Ishikawa (cell line): ENCODE results near the gene LONP1.
A peak's percentile ranks its signal among the peaks of the same experiment; 100 is the strongest.

Experiments
- CEBPB ChIP-seq: IDR thresholded peaks from 2 replicates; pipeline ENCODE4 v1.6.1; 2012
- CREB1 ChIP-seq: IDR thresholded peaks from 2 replicates; pipeline ENCODE4 v1.6.1; 2012; ENCODE audit warnings: low read depth
- EGR1 ChIP-seq: IDR thresholded peaks from 2 replicates; pipeline ENCODE4 v1.6.1; 2012
- EP300 ChIP-seq: IDR thresholded peaks from 2 replicates; pipeline ENCODE4 v1.6.1; 2012; ENCODE audit warnings: borderline replicate concordance
- FOXM1 ChIP-seq: IDR thresholded peaks from 2 replicates; pipeline ENCODE4 v1.6.1; 2012; ENCODE audit warnings: low read depth, borderline replicate concordance
- NFIC ChIP-seq: IDR thresholded peaks from 2 replicates; pipeline ENCODE4 v1.6.1; 2012
- RAD21 ChIP-seq: IDR thresholded peaks from 2 replicates; pipeline ENCODE4 v1.6.1; 2012; ENCODE audit warnings: low read depth
- TAF1 ChIP-seq: IDR thresholded peaks from 2 replicates; pipeline ENCODE4 v1.6.1; 2012; ENCODE audit warnings: low read depth, mild to moderate bottlenecking
- TCF12 ChIP-seq: IDR thresholded peaks from 2 replicates; pipeline ENCODE4 v1.6.1; 2012; ENCODE audit warnings: low read depth
- TEAD4 ChIP-seq: IDR thresholded peaks from 2 replicates; pipeline ENCODE4 v1.6.1; 2012
- YY1 ChIP-seq: IDR thresholded peaks from 2 replicates; pipeline ENCODE4 v1.6.1; 2012; ENCODE audit warnings: low read depth
- ZBTB7A ChIP-seq: IDR thresholded peaks from 2 replicates; pipeline ENCODE4 v1.6.1; 2012; ENCODE audit warnings: low read depth
- TF ChIP-seq, protein P1 (sequence below): IDR thresholded peaks from 2 replicates; pipeline ENCODE4 v1.6.1; 2012; ENCODE audit warnings: low read depth, mild to moderate bottlenecking
- TF ChIP-seq, protein P2 (sequence below): IDR thresholded peaks from 2 replicates; pipeline ENCODE4 v1.6.1; 2012
- TF ChIP-seq, protein P3 (sequence below): IDR thresholded peaks from 2 replicates; pipeline ENCODE4 v1.6.1; 2012

The LONP1 gene

DNA sequence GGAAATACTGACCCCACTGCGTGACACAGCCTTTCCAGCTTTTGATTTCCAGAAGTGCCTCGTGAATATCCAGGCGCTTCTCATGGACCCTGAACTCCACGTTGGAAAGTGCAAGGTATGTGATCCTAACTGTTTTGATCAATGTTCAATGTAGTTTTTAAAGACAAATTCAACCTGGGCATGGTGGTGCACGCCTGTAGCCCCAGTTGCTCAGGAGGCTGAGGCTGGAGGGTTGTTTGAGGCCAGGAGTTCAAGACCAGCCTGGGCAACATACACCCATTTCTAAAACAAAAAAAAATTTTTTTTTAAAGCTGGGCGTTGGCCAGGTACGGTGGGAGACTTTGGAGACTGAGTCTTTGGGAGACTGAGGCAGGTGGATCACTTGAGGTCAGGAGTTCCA is 31.8 kb upstream of the LONP1 start:
- no peak for TF ChIP-seq CREB1
- TF ChIP-seq, protein P1, sequence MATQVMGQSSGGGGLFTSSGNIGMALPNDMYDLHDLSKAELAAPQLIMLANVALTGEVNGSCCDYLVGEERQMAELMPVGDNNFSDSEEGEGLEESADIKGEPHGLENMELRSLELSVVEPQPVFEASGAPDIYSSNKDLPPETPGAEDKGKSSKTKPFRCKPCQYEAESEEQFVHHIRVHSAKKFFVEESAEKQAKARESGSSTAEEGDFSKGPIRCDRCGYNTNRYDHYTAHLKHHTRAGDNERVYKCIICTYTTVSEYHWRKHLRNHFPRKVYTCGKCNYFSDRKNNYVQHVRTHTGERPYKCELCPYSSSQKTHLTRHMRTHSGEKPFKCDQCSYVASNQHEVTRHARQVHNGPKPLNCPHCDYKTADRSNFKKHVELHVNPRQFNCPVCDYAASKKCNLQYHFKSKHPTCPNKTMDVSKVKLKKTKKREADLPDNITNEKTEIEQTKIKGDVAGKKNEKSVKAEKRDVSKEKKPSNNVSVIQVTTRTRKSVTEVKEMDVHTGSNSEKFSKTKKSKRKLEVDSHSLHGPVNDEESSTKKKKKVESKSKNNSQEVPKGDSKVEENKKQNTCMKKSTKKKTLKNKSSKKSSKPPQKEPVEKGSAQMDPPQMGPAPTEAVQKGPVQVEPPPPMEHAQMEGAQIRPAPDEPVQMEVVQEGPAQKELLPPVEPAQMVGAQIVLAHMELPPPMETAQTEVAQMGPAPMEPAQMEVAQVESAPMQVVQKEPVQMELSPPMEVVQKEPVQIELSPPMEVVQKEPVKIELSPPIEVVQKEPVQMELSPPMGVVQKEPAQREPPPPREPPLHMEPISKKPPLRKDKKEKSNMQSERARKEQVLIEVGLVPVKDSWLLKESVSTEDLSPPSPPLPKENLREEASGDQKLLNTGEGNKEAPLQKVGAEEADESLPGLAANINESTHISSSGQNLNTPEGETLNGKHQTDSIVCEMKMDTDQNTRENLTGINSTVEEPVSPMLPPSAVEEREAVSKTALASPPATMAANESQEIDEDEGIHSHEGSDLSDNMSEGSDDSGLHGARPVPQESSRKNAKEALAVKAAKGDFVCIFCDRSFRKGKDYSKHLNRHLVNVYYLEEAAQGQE = no peak
- TF ChIP-seq RAD21 = no peak
- no peak for TF ChIP-seq FOXM1
- no peak for TF ChIP-seq EP300
- no peak for TF ChIP-seq NFIC

DNA sequence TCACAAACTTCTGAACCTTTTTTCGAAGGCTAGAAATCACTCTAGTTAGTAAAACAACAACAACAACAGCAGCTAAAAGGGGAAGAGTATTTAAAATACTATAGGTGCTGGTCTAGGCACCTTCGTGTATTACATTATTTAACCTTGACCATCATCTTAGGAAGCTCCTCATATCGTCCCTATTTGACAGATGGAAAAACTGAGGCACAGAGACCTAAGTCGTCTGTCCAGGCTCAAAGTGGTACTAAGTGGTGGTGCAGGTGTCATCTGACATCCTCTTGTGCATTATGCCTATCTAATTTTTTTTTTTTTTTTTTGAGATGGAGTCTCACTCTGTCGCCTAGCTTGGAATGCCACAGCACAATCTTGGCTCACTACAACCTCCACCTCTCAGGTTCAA is 29.6 kb upstream of the LONP1 start:
- no peak for TF ChIP-seq YY1

DNA sequence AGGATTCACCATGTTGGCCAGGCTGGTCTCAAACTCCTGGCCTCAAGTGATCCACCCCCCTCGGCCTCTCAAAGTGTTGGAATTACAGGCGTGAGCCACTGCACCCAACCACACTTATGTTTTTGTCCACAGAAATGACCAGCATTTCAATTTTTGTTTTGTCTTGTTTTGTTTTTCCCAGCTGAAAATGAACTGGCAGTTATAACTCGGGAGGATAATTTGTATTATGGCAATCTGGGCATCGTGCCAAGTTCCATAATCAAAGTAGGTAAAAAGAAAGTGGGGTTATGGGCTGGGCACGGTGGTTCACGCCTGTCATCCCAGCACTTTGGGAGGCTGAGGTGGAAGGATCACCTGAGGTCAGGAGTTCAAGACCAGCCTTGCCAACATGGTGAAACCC is 29.0 kb upstream of the LONP1 start:
- TF ChIP-seq NFIC = peak; percentile 46; the same call in 1 of the 2 replicates

DNA sequence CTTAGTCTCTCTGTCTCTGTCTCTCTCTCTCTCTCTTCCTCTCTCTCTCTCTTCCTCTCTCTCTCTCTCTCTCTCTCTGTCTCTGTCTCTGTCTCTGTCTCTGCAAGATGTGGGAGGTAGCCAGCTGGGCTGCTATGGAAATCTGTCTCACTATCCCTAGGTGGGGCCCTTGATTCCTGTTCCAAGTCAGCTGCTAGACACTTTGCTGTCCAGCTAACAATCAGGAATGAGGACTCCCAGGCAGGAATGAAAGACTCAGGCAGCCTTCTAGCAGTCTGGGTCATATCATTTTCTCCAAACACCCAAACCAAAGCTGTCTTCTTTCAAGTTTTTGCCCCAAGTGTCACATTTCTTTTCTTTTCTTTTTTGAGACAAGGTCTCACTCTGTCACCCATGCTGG is 23.7 kb upstream of the LONP1 start:
- TF ChIP-seq TEAD4 = no peak
- TF ChIP-seq CREB1 = no peak
- TF ChIP-seq, protein P2, sequence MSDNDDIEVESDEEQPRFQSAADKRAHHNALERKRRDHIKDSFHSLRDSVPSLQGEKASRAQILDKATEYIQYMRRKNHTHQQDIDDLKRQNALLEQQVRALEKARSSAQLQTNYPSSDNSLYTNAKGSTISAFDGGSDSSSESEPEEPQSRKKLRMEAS = no peak
- no peak for TF ChIP-seq CEBPB
- no peak for TF ChIP-seq TCF12
- TF ChIP-seq RAD21 = no peak
- no peak for TF ChIP-seq NFIC
- TF ChIP-seq EGR1 = no peak
- no peak for TF ChIP-seq ZBTB7A
- no peak for TF ChIP-seq TAF1
- TF ChIP-seq, protein P3, sequence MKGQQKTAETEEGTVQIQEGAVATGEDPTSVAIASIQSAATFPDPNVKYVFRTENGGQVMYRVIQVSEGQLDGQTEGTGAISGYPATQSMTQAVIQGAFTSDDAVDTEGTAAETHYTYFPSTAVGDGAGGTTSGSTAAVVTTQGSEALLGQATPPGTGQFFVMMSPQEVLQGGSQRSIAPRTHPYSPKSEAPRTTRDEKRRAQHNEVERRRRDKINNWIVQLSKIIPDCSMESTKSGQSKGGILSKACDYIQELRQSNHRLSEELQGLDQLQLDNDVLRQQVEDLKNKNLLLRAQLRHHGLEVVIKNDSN = no peak
- no peak for TF ChIP-seq YY1

DNA sequence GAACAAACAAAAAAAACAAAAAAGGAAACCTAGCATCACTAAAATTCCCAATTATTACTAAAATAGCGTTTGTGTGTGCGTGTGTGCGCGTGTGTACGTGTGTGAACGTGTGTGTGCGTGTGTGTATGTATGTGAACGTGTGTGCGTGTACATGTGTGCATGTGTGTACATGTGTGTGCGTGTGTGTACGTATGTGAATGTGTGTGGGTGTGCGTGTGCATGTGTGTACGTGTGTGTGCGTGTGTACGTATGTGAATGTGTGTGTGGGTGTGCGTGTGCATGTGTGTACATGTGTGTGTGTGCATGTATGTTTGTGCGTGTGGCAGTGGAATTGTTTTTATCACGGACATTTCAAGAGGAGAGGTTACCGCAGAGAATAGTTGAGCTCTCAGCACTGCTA is 22.1 kb upstream of the LONP1 start:
- TF ChIP-seq EGR1 (no peak), RAD21 (no peak), CREB1 (no peak), YY1 (no peak), FOXM1 (no peak), EP300 (no peak), TEAD4 (no peak), NFIC (no peak), CEBPB (no peak)
- TF ChIP-seq, protein P2 = no peak
- TF ChIP-seq, protein P1 = no peak

DNA sequence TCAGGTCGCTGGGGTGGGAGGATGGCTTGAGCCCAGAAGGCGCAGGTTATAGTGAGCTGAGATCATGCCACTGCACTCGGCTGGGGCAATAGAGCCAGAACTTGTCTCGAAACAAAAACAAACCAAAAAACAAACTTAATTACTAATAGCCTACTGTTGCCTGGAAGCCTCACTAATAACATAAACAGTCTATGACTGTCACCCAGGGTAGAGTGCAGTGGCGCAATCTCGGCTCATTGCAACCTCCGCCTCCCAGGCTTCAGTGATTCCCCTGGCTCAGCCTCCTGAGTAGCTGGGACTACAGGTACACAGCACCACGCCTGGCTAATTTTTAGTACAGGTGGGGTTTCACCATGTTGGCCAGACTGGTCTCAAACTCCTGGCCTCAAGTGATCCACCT is 18.5 kb upstream of the LONP1 start:
- TF ChIP-seq NFIC = no peak
- no peak for TF ChIP-seq FOXM1
- TF ChIP-seq TCF12 = no peak
- TF ChIP-seq, protein P2 = no peak
- TF ChIP-seq, protein P3 = no peak
- TF ChIP-seq EGR1 = no peak
- TF ChIP-seq CREB1 = no peak
- TF ChIP-seq ZBTB7A = no peak
- TF ChIP-seq CEBPB = no peak
- no peak for TF ChIP-seq EP300
- TF ChIP-seq TEAD4 = no peak
- no peak for TF ChIP-seq RAD21
- TF ChIP-seq YY1 = no peak
- TF ChIP-seq, protein P1 = no peak
